ENCODE measurements around the gene RNF7. TPM values are rescaled to one million over a fixed set of nuclear protein-coding genes. Genes with fewer than 3 reads are reported as not detected.

Gene RNF7
- total and polyA plus RNA-seq, 2 of the 8 experiments (the other 6 are each of a cell fraction or from before 2014, with no cell fraction given), result 78.4 to 113 TPM

DNA sequence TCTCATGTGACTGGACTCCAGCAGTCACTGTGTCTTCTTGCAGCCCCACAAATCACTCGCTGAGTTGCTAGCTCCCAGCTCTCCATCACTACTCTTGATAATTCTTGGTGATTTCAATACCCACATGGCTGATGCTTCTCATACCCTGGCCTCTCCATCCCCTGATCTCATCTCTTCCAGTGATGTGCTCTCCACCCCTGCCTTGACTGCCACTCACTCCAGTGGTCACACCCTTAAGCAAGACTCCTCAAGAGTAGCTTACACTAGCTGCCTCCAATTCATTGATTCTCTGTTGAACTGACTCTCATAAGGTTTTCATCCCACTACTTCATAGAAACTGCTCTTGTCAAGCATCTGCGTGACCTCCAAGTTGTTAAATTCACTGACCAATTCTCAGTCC, 25.9 kb downstream of the RNF7 start:
- Histone ChIP-seq H3K14ac (ENCODE audit: insufficient read length) (no peak overlapping the region), H2BK5ac (ENCODE audit: low read depth, low read length) (0 out of 2 replicates have a peak overlapping the region, but pooled peaks have one; percentile 9), H2BK15ac (ENCODE audit: low read length) (peak overlapping the region; percentile 83; the same call in 1 of the 2 replicates), H3K18ac (ENCODE audit: extremely low read depth, low read length) (no peak overlapping the region), H2BK12ac (ENCODE audit: low read depth, low read length) (no peak overlapping the region), H3K4ac (replicated peaks; ENCODE audit: insufficient read length, low read depth, low read length) (no peak overlapping the region), H3K9ac (replicated peaks in 1 of 4; ENCODE audit: extremely low read depth in 1 of 4, low read depth in 3 of 4, low read length in 3 of 4) (no peak overlapping the region), H2AFZ (ENCODE audit: low read length) (no peak overlapping the region), H3K23me2 (ENCODE audit: low read depth, low read length) (0 out of 2 replicates have a peak, but pooled peaks cover 2% of the 10 kb centered on the region), H4K8ac (ENCODE audit: extremely low read depth, insufficient read depth, low read length) (no peak overlapping the region), H2BK120ac (replicated peaks; ENCODE audit: low read depth, low read length) (no peak overlapping the region), H3K36me3 (ENCODE audit: control insufficient read depth in 2 of 4, insufficient read depth in 4 of 4, low read length in 3 of 4) (no peaks in the 10 kb centered on the region), H2AK5ac (ENCODE audit: low read depth, low read length) (0 out of 2 replicates have a peak overlapping the region, but pooled peaks have one; percentile 39), H3K27ac (ENCODE audit: low read depth, low read length) (no peak overlapping the region), H3K4me3 (ENCODE audit: extremely low read depth in 1 of 4, insufficient read depth in 2 of 4, low read depth in 3 of 4, low read length in 4 of 4) (no peak overlapping the region), H3K79me1 (ENCODE audit: low read depth, low read length) (no peaks in the 10 kb centered on the region; the same call in 1 of the 2 replicates), H3K9me3 (ENCODE audit: insufficient read depth in 2 of 2, low read depth in 1 of 2, low read length in 1 of 2) (peaks cover 4 to 5% of the 10 kb centered on the region in 2 experiments; a peak in 1 of 4 replicates), H3K23ac (ENCODE audit: insufficient read length) (no peak overlapping the region), H3K79me2 (ENCODE audit: control insufficient read depth in 1 of 2, insufficient read depth in 2 of 2, low read length in 2 of 2) (no peaks in the 10 kb centered on the region), H3K4me1 (replicated peaks in 1 of 4; ENCODE audit: control insufficient read depth in 3 of 4, insufficient read depth in 4 of 4, low read length in 3 of 4) (no peaks in the 10 kb centered on the region), H4K91ac (replicated peaks; ENCODE audit: insufficient read length, low read length) (no peak overlapping the region), H3K56ac (replicated peaks; ENCODE audit: insufficient read length, low read depth, low read length) (no peak overlapping the region), H2BK20ac (ENCODE audit: low read length) (no peak overlapping the region), H3K27me3 (replicated peaks in 1 of 4; ENCODE audit: control insufficient read depth in 3 of 4, extremely low read depth in 1 of 4, insufficient read depth in 3 of 4, low read length in 3 of 4) (no peaks in the 10 kb centered on the region; a peak in 2 of 7 replicates), H3K4me2 (ENCODE audit: insufficient read depth in 1 of 2, low read depth in 2 of 2, low read length in 2 of 2) (no peak overlapping the region), H4K5ac (ENCODE audit: insufficient read length, low read depth, low read length) (no peak overlapping the region), H4K20me1 (replicated peaks in 1 of 2; ENCODE audit: control insufficient read depth in 1 of 2, insufficient read depth in 2 of 2, low read length in 2 of 2) (no peaks in the 10 kb centered on the region)
- ChIA-PET POLR2A (ENCODE audit: partially characterized antibody) (no interaction called here), CTCF (ENCODE audit: partially characterized antibody) (interaction anchor here (0.8 to 2.6 kb wide), 4 partner anchors 19 to 29 kb away, joined by 3 to 7 read pairs (median 6); no protein-coding TSS in a partner anchor)
- FAIRE-seq (no peak), DNase-seq (ENCODE audit: low read depth in 1 of 2, low spot score in 2 of 2) (no peak)
- WGBS, 2 experiments (ENCODE audit: extremely low coverage in 1 of 2, insufficient coverage in 1 of 2, insufficient read length in 1 of 2, insufficient replicate concordance in 2 of 2, low coverage in 1 of 2, low lambda C conversion rate in 2 of 2, missing lambda C conversion rate in 1 of 2), result 87% methylated on average over 2 of the region's 2 CpGs; no CpG with 5 or more reads in 1 of the 2 experiments
- TF ChIP-seq EZH2 (IDR thresholded peaks at IDR 0.05; ENCODE audit: low read depth, low read length, severe bottlenecking) (no peak), SIRT6 (IDR thresholded peaks at IDR 0.05; ENCODE audit: low read length) (no peak), SP4 (IDR thresholded peaks at IDR 0.05; ENCODE audit: low read length) (no peak), PHF8 (conservative IDR thresholded peaks at IDR 0.05; ENCODE audit: low read depth, low read length) (no peak), CBX5 (IDR thresholded peaks at IDR 0.05; ENCODE audit: low read depth, low read length) (no peak), EP300 (IDR thresholded peaks at IDR 0.05; ENCODE audit: borderline replicate concordance in 1 of 2, low read depth in 2 of 2, low read length in 2 of 2) (no peak), RNF2 (IDR thresholded peaks at IDR 0.05; ENCODE audit: borderline replicate concordance, low read depth, low read length, missing control alignments, poor library complexity, severe bottlenecking) (no peak)
- TF ChIP-seq, protein P1, sequence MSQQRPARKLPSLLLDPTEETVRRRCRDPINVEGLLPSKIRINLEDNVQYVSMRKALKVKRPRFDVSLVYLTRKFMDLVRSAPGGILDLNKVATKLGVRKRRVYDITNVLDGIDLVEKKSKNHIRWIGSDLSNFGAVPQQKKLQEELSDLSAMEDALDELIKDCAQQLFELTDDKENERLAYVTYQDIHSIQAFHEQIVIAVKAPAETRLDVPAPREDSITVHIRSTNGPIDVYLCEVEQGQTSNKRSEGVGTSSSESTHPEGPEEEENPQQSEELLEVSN (IDR thresholded peaks at IDR 0.05), result no peak
